HepG2 (cell line): Measurements from ENCODE around the gene PTMA. TPM values are rescaled to one million over a fixed set of nuclear protein-coding genes. Genes with fewer than 3 reads are reported as not detected.

ENCODE experiments used
- AKAP8 ChIP-seq: sonication (generic); formaldehyde crosslinking; IDR thresholded peaks from 2 replicates; pipeline ENCODE4 v1.5.1; 2020; ENCODE audit warnings: mild to moderate bottlenecking, missing genetic modification reagents
- CENPBD1 ChIP-seq: sonication (generic); formaldehyde crosslinking; IDR thresholded peaks from 2 replicates; pipeline ENCODE4 v1.8.0; 2022; ENCODE audit warnings: missing genetic modification reagents, low read depth, mild to moderate bottlenecking, borderline replicate concordance
- FLYWCH1 ChIP-seq: sonication (generic); formaldehyde crosslinking; IDR thresholded peaks from 2 replicates; pipeline ENCODE4 v1.8.1; 2023; ENCODE audit warnings: mild to moderate bottlenecking, missing genetic modification reagents
- HMG20B ChIP-seq: conservative IDR thresholded peaks from 2 replicates; pipeline ENCODE4 v1.6.1; 2016; ENCODE audit warnings: missing genetic modification reagents, missing compliant biosample characterization
- NCOR1 ChIP-seq: fragments of 200-600 bp; sonication (generic); IDR thresholded peaks from 2 replicates; pipeline ENCODE4 v1.7.0; 2017; ENCODE audit warnings: antibody characterized with exemption, low read length, borderline replicate concordance
- NFYB ChIP-seq: sonication (generic); formaldehyde crosslinking; IDR thresholded peaks from 2 replicates; pipeline ENCODE4 v1.4.0; 2020; ENCODE audit warnings: missing genetic modification reagents
- PITX1 ChIP-seq: sonication (generic); formaldehyde crosslinking; IDR thresholded peaks from 2 replicates; pipeline ENCODE4 v1.5.1; 2020; ENCODE audit warnings: mild to moderate bottlenecking, missing genetic modification reagents
- SNRNP70 ChIP-seq: fragments of 200-400 bp; formaldehyde crosslinking; IDR thresholded peaks from 2 replicates; pipeline ENCODE4 v1.6.1; 2017; ENCODE audit warnings: mild to moderate bottlenecking, low read depth, low read length, moderate library complexity
- THYN1 ChIP-seq: sonication (generic); formaldehyde crosslinking; IDR thresholded peaks from 2 replicates; pipeline ENCODE4 v1.8.1; 2023; ENCODE audit warnings: low read depth, mild to moderate bottlenecking, moderate library complexity, missing genetic modification reagents, borderline replicate concordance
- TOPORS ChIP-seq: sonication (generic); formaldehyde crosslinking; IDR thresholded peaks from 2 replicates; pipeline ENCODE4 v1.8.0; 2023; ENCODE audit warnings: mild to moderate bottlenecking, missing genetic modification reagents
- ZNF24 ChIP-seq: fragments of 450-650 bp; IDR thresholded peaks from 2 replicates; pipeline ENCODE4 v1.6.1; 2017; ENCODE audit warnings: antibody characterized with exemption, mild to moderate bottlenecking
- ZNF264 ChIP-seq: sonication (generic); formaldehyde crosslinking; IDR thresholded peaks from 2 replicates; pipeline ENCODE4 v1.4.0; 2020; ENCODE audit warnings: missing genetic modification reagents
- ZNF567 ChIP-seq: sonication (generic); formaldehyde crosslinking; IDR thresholded peaks from 2 replicates; pipeline ENCODE4 v1.8.1; 2023; ENCODE audit warnings: mild to moderate bottlenecking, missing genetic modification reagents, borderline replicate concordance
- ZNF598 ChIP-seq: sonication (generic); formaldehyde crosslinking; IDR thresholded peaks from 2 replicates; pipeline ENCODE4 v1.5.1; 2020; ENCODE audit warnings: mild to moderate bottlenecking, missing genetic modification reagents, borderline replicate concordance
- ZNF766 ChIP-seq: sonication (generic); formaldehyde crosslinking; IDR thresholded peaks from 2 replicates; pipeline ENCODE4 v1.5.0; 2020; ENCODE audit warnings: missing genetic modification reagents, borderline replicate concordance
- ZSCAN20 ChIP-seq: sonication (generic); formaldehyde crosslinking; IDR thresholded peaks from 2 replicates; pipeline ENCODE4 v1.4.0; 2020; ENCODE audit warnings: missing genetic modification reagents, mild to moderate bottlenecking, borderline replicate concordance
- polyA plus RNA-seq, 8 experiments: library from polyadenylated mRNA; depleted of rRNA in 3 of 8; stranded (reverse) in 7 of 8; unstranded in 1 of 8; fragments of >200 nt; fragmentation: Illumina TruSeq in 4 of 8; extraction: Trizol in 4 of 8; gene quantifications; 2 replicates each; pipeline versions ENCODE4 v1.2.1 to v1.2.3, GENCODE V29; 2011 to 2016; ENCODE audit warnings: low read depth in 4 of 8, missing spikeins in 1 of 8, mixed read lengths in 1 of 8; ENCODE audit not compliant: insufficient read depth in 1 of 8
- total RNA-seq, 5 experiments: library from RNA; depleted of rRNA; stranded (reverse); fragments of >200 nt; fragmentation: Illumina TruSeq; extraction: Trizol; gene quantifications; 2 replicates each; pipeline ENCODE4 v1.2.3, GENCODE V29; 2016; ENCODE audit warnings: low read depth in 1 of 5
- TF ChIP-seq, protein P1 (sequence below): sonication (generic); formaldehyde crosslinking; IDR thresholded peaks from 2 replicates; pipeline ENCODE4 v1.4.0; 2020; ENCODE audit warnings: mild to moderate bottlenecking, missing genetic modification reagents
- TF ChIP-seq, protein P2 (sequence below): sonication (generic); formaldehyde crosslinking; IDR thresholded peaks from 2 replicates; pipeline ENCODE4 v1.4.0; 2020; ENCODE audit warnings: missing genetic modification reagents

Gene PTMA
- total and polyA plus RNA-seq, 2 of the 13 experiments (the other 11 are each of a cell fraction or from before 2014, with no cell fraction given), result 190 to 1,086 TPM

DNA sequence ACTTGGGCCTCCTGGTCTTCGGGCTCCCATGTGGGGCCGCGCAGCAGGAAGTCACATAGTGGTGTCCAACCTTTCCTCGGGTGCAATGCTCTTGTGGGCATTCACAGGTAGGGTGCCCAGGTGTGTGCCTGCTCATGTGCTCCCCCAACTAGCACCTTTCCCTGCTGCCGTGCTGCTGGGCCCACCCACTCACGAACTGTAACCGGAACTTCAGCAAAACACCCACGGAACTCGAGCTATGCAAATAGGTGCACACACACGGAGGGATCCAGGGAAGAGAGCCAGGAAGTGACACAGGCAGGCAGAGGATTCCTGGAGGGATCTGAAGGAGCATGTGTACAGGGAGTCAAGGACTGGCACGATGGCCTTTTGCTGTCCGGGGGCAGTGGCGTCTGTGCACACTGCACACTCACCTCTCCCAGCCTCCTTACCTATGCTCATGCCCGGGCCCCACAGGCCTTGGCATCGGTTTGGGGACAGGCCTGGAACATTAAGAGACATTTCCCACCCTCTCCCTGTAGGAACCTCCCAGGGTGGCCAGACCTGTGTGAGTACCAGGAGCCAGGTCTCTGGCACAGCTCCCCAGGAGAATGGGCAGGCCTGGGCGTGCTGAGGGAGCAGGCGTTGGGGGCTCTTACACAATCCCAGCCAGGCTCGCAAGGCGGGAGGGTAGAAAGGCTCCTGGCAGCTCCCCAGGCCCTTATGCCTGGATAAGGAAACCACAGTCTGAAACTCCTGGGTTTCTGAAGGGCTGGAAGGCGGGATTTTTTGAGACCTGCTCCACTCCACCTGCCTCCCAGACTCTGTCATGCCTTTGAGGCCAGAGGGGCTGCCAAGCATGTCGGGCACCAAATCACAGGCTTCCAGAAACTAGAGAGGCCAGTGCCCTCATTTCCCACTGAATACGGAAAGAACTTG lies 6.6 kb upstream of the PTMA start (continued):
- TF ChIP-seq NCOR1 (no peak), ZSCAN20 (no peak; the same call in 1 of the 2 replicates), SNRNP70 (no peak), THYN1 (CRISPR knock-in tag) (no peak), TOPORS (CRISPR knock-in tag) (0 out of 2 replicates have a peak, but pooled peaks have one; percentile 54), PITX1 (peak; percentile 57; the same call in 1 of the 2 replicates), CENPBD1 (no peak), ZNF24 (no peak), ZNF264 (no peak), ZNF567 (CRISPR knock-in tag) (no peak), NFYB (CRISPR knock-in tag) (no peak), ZNF766 (CRISPR knock-in tag) (no peak; the same call in 1 of the 2 replicates), HMG20B (CRISPR knock-in tag) (no peak), FLYWCH1 (CRISPR knock-in tag) (no peak), ZNF598 (peak; percentile 70; the same call in 1 of the 2 replicates), AKAP8 (CRISPR knock-in tag) (0 out of 2 replicates have a peak, but pooled peaks have one; percentile 24)
- TF ChIP-seq, protein P1, sequence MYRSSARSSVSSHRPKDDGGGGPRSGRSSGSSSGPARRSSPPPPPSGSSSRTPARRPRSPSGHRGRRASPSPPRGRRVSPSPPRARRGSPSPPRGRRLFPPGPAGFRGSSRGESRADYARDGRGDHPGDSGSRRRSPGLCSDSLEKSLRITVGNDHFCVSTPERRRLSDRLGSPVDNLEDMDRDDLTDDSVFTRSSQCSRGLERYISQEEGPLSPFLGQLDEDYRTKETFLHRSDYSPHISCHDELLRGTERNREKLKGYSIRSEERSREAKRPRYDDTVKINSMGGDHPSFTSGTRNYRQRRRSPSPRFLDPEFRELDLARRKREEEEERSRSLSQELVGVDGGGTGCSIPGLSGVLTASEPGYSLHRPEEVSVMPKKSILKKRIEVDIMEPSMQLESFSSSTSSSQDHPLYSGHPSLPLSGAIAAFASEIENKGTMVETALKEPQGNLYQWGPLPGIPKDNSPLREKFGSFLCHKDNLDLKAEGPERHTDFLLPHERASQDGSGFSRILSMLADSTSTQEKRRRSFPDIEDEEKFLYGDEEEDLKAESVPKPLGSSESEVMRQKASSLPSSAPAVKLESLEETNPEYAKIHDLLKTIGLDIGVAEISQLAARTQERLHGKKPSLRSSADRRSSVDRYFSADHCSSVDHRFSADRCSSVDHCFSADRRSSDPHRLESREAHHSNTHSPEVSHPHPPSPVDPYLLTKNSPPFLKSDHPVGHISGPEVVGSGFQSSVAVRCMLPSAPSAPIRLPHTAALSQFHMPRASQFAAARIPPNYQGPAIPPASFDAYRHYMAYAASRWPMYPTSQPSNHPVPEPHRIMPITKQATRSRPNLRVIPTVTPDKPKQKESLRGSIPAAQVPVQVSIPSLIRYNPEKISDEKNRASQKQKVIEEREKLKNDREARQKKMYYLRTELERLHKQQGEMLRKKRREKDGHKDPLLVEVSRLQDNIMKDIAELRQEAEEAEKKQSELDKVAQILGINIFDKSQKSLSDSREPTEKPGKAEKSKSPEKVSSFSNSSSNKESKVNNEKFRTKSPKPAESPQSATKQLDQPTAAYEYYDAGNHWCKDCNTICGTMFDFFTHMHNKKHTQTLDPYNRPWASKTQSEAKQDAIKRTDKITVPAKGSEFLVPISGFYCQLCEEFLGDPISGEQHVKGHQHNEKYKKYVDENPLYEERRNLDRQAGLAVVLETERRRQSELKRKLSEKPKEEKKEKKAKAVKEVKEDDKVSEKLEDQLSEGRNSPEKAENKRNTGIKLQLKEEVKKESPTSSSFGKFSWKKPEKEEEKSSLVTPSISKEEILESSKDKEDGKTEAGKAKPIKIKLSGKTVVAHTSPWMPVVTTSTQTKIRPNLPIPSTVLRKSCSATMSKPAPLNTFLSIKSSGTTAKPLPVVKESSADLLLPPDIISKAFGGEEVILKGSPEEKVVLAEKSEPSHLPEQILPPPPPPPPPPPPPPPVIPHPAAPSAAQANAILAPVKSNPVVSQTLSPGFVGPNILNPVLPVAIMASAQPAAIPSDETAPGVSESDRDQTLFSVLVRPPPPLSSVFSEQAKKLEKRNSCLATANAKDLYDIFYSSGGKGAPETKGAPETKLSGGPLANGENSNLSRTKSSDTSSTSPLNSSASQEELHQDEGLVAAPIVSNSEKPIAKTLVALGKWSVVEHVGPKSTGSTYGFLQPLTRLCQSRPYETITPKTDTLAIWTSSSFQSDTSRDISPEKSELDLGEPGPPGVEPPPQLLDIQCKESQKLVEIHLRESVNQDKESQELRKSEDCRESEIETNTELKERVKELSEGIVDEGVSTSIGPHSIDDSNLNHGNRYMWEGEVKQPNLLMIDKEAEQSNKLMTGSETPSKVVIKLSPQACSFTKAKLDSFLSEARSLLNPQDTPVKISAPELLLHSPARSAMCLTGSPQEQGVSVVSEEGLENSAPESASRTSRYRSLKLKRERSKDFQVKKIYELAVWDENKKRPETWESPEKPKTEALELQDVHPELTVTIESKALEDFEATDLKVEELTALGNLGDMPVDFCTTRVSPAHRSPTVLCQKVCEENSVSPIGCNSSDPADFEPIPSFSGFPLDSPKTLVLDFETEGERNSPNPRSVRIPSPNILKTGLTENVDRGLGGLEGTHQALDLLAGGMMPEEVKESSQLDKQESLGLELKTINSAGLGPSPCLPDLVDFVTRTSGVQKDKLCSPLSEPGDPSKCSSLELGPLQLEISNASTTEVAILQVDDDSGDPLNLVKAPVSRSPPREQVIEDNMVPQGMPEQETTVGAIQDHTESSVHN (CRISPR knock-in tag), result no peak
- TF ChIP-seq, protein P2, sequence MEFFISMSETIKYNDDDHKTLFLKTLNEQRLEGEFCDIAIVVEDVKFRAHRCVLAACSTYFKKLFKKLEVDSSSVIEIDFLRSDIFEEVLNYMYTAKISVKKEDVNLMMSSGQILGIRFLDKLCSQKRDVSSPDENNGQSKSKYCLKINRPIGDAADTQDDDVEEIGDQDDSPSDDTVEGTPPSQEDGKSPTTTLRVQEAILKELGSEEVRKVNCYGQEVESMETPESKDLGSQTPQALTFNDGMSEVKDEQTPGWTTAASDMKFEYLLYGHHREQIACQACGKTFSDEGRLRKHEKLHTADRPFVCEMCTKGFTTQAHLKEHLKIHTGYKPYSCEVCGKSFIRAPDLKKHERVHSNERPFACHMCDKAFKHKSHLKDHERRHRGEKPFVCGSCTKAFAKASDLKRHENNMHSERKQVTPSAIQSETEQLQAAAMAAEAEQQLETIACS (CRISPR knock-in tag), result 0 out of 2 replicates have a peak, but pooled peaks have one; percentile 23
